Stimulated activated naive CD8-positive, alpha-beta T cell treated with anti-CD3 and anti-CD28 coated beads, Interleukin-15, Interleukin-2, amounts not matched to agents 100 ng/mL and 50 ng/mL, for 24 hours (primary cell): ENCODE data around the gene PCDHGB5.

Experiments
- H3K27ac Mint-ChIP-seq: one replicate; pipeline ENCODE4 v1.8.0; 2021; ENCODE audit warnings: mild to moderate bottlenecking, mixed read lengths
- H3K27me3 Mint-ChIP-seq: one replicate; pipeline ENCODE4 v1.8.0; 2021; ENCODE audit warnings: mixed read lengths
- H3K36me3 Mint-ChIP-seq: one replicate; pipeline ENCODE4 v1.8.0; 2021; ENCODE audit warnings: low read depth, mixed read lengths
- H3K4me1 Mint-ChIP-seq: one replicate; pipeline ENCODE4 v1.8.0; 2021; ENCODE audit warnings: low read depth, mixed read lengths
- H3K4me3 Mint-ChIP-seq: one replicate; pipeline ENCODE4 v1.8.0; 2021; ENCODE audit warnings: mild to moderate bottlenecking, mixed read lengths
- H3K9me3 Mint-ChIP-seq: one replicate; pipeline ENCODE4 v1.8.0; 2021; ENCODE audit warnings: mixed read lengths

Gene PCDHGB5

GRCh38 chr5:141437221-141437620 is 39.5 kb downstream of the PCDHGB5 start:
- Mint-ChIP-seq H3K27ac (no peak overlapping the region), H3K4me1 (no peaks in the 10 kb centered on the region), H3K9me3 (peaks cover 9% of the 10 kb centered on the region), H3K4me3 (no peak overlapping the region), H3K27me3 (peaks cover 42% of the 10 kb centered on the region), H3K36me3 (peaks cover 8% of the 10 kb centered on the region)

- H3K4me1 Mint-ChIP-seq: no peaks in the 10 kb centered on the region
- no peak overlapping the region for H3K27ac Mint-ChIP-seq
- H3K9me3 Mint-ChIP-seq: peaks cover 4% of the 10 kb centered on the region
- no peak overlapping the region for H3K4me3 Mint-ChIP-seq
- peaks cover 29% of the 10 kb centered on the region for H3K27me3 Mint-ChIP-seq
- peaks cover 4% of the 10 kb centered on the region for H3K36me3 Mint-ChIP-seq
Measured at GRCh38 chr5:141439411-141440141, 41.8 kb downstream of the PCDHGB5 start.

GRCh38 chr5:141440341-141440740 is 42.6 kb downstream of the PCDHGB5 start:
- Mint-ChIP-seq H3K9me3 (peaks cover 4% of the 10 kb centered on the region), H3K36me3 (peaks cover 4% of the 10 kb centered on the region), H3K27me3 (peaks cover 25% of the 10 kb centered on the region), H3K4me1 (no peaks in the 10 kb centered on the region), H3K4me3 (no peak overlapping the region), H3K27ac (no peak overlapping the region)

- Mint-ChIP-seq H3K27ac (no peak overlapping the region), H3K4me3 (no peak overlapping the region), H3K27me3 (peaks cover 26% of the 10 kb centered on the region), H3K9me3 (peaks cover 4% of the 10 kb centered on the region), H3K36me3 (peaks cover 4% of the 10 kb centered on the region), H3K4me1 (no peaks in the 10 kb centered on the region)
Measured at GRCh38 chr5:141441571-141442170, 43.9 kb downstream of the PCDHGB5 start.
